IMR-90 (cell line): ENCODE results near the gene FAR2. TPM values are rescaled to one million over a fixed set of nuclear protein-coding genes. Genes with fewer than 3 reads are reported as not detected.

Experiments used
- ATAC-seq: fragments of 200-7000 bp; cut with Tn5 transposase; 2 replicates; pipeline ENCODE4 v1.9.1; 2020; ENCODE audit warnings: low read depth, mild to moderate bottlenecking, moderate library complexity
- BruUV-seq: library from RNA; stranded (reverse); fragments of 400-500 nt; replicated peaks from 2 replicates; lab custom pipeline; 2021; lab: Mats Ljungman, UMichigan
- CTCF ChIA-PET: fragments of 300-600 bp; formaldehyde crosslinking; extraction: SDS; loops from one replicate; lab custom pipeline; 2021; ENCODE audit warnings: antibody characterized with exemption; lab: Yijun Ruan, JAX
- POLR2A ChIA-PET: fragments of 300-600 bp; sonication (Branson Sonifier 250); formaldehyde crosslinking; loops from one replicate; lab custom pipeline; 2022; ENCODE audit warnings: antibody characterized with exemption; ENCODE audit not compliant: unreplicated experiment; lab: Charles Lee
- DNase-seq: peaks from one replicate; pipeline ENCODE4 v3.0.0; 2013
- H2AFZ ChIP-seq: replicated peaks from 2 replicates; pipeline ENCODE3; 2013; ENCODE audit warnings: low read length, mild to moderate bottlenecking; ENCODE audit not compliant: poor library complexity
- H2AK5ac ChIP-seq: 2 replicates; pipeline ENCODE4 v1.6.1; 2013; ENCODE audit warnings: low read depth, low read length, inconsistent platforms
- H2AK9ac ChIP-seq: replicated peaks from 2 replicates; pipeline ENCODE3; 2013; ENCODE audit warnings: mild to moderate bottlenecking, low read depth, low read length, moderate library complexity; ENCODE audit not compliant: poor library complexity
- H2BK120ac ChIP-seq: 2 replicates; pipeline ENCODE4 v1.6.1; 2013; ENCODE audit warnings: low read depth, low read length, inconsistent platforms
- H2BK15ac ChIP-seq: 3 replicates; pipeline ENCODE4 v1.6.1; 2013; ENCODE audit warnings: low read depth, low read length, inconsistent platforms
- H2BK20ac ChIP-seq: 2 replicates; pipeline ENCODE4 v1.6.1; 2013; ENCODE audit warnings: low read depth, mild to moderate bottlenecking, inconsistent platforms, low read length, moderate library complexity
- H2BK5ac ChIP-seq: 2 replicates; pipeline ENCODE4 v1.6.1; 2013; ENCODE audit warnings: mild to moderate bottlenecking, low read depth, low read length, inconsistent platforms; ENCODE audit not compliant: poor library complexity, severe bottlenecking
- H3K14ac ChIP-seq: replicated peaks from 2 replicates; pipeline ENCODE4 v1.6.1; 2013; ENCODE audit warnings: low read depth, low read length, inconsistent platforms
- H3K18ac ChIP-seq: 2 replicates; pipeline ENCODE4 v1.6.1; 2013; ENCODE audit warnings: low read depth, low read length, control low read depth
- H3K23ac ChIP-seq: 2 replicates; pipeline ENCODE4 v1.6.1; 2013; ENCODE audit warnings: low read depth, low read length, inconsistent platforms
- H3K27ac ChIP-seq: 2 replicates; pipeline ENCODE4 v1.5.1; 2013; ENCODE audit warnings: mild to moderate bottlenecking, control low read depth, low read length; ENCODE audit not compliant: insufficient read depth
- H3K27me3 ChIP-seq: 2 replicates; pipeline ENCODE4 v1.6.1; 2013; ENCODE audit warnings: low read length; ENCODE audit not compliant: control insufficient read depth, insufficient read depth
- H3K36me3 ChIP-seq: 2 replicates; pipeline ENCODE4 v1.6.1; 2013; ENCODE audit warnings: low read length, mixed read lengths; ENCODE audit not compliant: control insufficient read depth, insufficient read depth
- H3K4ac ChIP-seq: 2 replicates; pipeline ENCODE4 v1.6.1; 2013; ENCODE audit warnings: low read depth, low read length, inconsistent platforms
- H3K4me1 ChIP-seq: 2 replicates; pipeline ENCODE4 v1.6.1; 2013; ENCODE audit warnings: low read length, mixed read lengths; ENCODE audit not compliant: control insufficient read depth, insufficient read depth
- H3K4me2 ChIP-seq: 2 replicates; pipeline ENCODE4 v1.6.1; 2013; ENCODE audit warnings: low read depth, mild to moderate bottlenecking, control low read depth, low read length, moderate library complexity
- H3K4me3 ChIP-seq: 2 replicates; pipeline ENCODE4 v1.5.1; 2013; ENCODE audit warnings: low read depth, mild to moderate bottlenecking, control low read depth, low read length, moderate library complexity; ENCODE audit not compliant: insufficient read depth
- H3K56ac ChIP-seq: 2 replicates; pipeline ENCODE4 v1.6.1; 2013; ENCODE audit warnings: low read length, inconsistent platforms; ENCODE audit not compliant: insufficient read depth; ENCODE audit errors: extremely low read depth
- H3K79me1 ChIP-seq, 2 experiments: 2 replicates each; pipeline ENCODE4 v1.6.1; 2013; ENCODE audit warnings: low read length in 2 of 2, inconsistent platforms in 1 of 2, low read depth in 1 of 2
- H3K9ac ChIP-seq: 2 replicates; pipeline ENCODE4 v1.6.1; 2013; ENCODE audit warnings: low read depth, low read length, control low read depth
- H3K9me1 ChIP-seq: 2 replicates; pipeline ENCODE4 v1.6.1; 2013; ENCODE audit warnings: low read length, inconsistent platforms; ENCODE audit not compliant: insufficient read depth
- H3K9me3 ChIP-seq: 2 replicates; pipeline ENCODE4 v1.6.1; 2013; ENCODE audit warnings: low read length; ENCODE audit not compliant: control insufficient read depth, insufficient read depth
- H4K20me1 ChIP-seq: 2 replicates; pipeline ENCODE4 v1.6.1; 2013; ENCODE audit warnings: low read length, inconsistent platforms; ENCODE audit not compliant: insufficient read depth
- H4K5ac ChIP-seq: 2 replicates; pipeline ENCODE4 v1.6.1; 2013; ENCODE audit warnings: mild to moderate bottlenecking, low read depth, low read length, control low read depth
- H4K8ac ChIP-seq, 2 experiments: 2 replicates each; pipeline ENCODE4 v1.6.1; 2013; ENCODE audit warnings: low read depth in 2 of 2, low read length in 2 of 2, control low read depth in 1 of 2, inconsistent platforms in 1 of 2
- H4K91ac ChIP-seq: 2 replicates; pipeline ENCODE4 v1.6.1; 2013; ENCODE audit warnings: low read depth, low read length, inconsistent platforms; ENCODE audit not compliant: insufficient read depth
- CHD1 ChIP-seq: IDR thresholded peaks from 2 replicates; pipeline ENCODE4 v1.6.1; 2012; ENCODE audit warnings: low read depth, low read length, improper control_type of control experiment
- MAZ ChIP-seq: IDR thresholded peaks from 2 replicates; pipeline ENCODE4 v1.6.1; 2012; ENCODE audit warnings: low read depth, mild to moderate bottlenecking, low read length, improper control_type of control experiment, moderate library complexity, borderline replicate concordance
- whole genome bisulfite sequencing, 2 experiments: methylation state at CpG; one replicate each; pipeline versions ENCODE4 v1.1.5 to v1.1.7; 2013; ENCODE audit warnings: missing lambda C conversion rate in 2 of 2; ENCODE audit not compliant: insufficient read length in 1 of 2; ENCODE audit errors: extremely low coverage in 2 of 2; 5-methylcytosine and 5-hydroxymethylcytosine counted together
- dilution Hi-C: fragments of 300-500 bp; cut with HindIII; formaldehyde crosslinking; loops from one replicate; pipeline ENCODE4 v1.14.3; 2018; ENCODE audit warnings: low sequenced_read_pairs; ENCODE audit not compliant: unreplicated experiment
- in situ Hi-C: fragments of 300-500 bp; cut with MboI; formaldehyde crosslinking; loops from 3 replicates; pipeline ENCODE4 v1.14.3; 2019; ENCODE audit warnings: low sequenced_read_pairs, inconsistent platforms, mixed read lengths
- intact Hi-C: fragments of 100-400 bp; cut with micrococcal nuclease; formaldehyde crosslinking; loops from 2 replicates; pipeline ENCODE4 v1.10.0; 2022
- polyA plus RNA-seq, 3 experiments: library from polyadenylated mRNA; depleted of rRNA; stranded (reverse); fragments of >200 nt; gene quantifications; 2 replicates each; pipeline ENCODE4 v1.2.3, GENCODE V29; 2012; ENCODE audit warnings: low replicate concordance in 1 of 3
- total RNA-seq: library from RNA; depleted of rRNA; stranded (reverse); fragments of >200 nt; gene quantifications from 2 replicates; pipeline ENCODE4 v1.2.3, GENCODE V29; 2012
- TF ChIP-seq, protein P1 (sequence below): fragments of 150-350 bp; IDR thresholded peaks from 2 replicates; pipeline ENCODE4 v1.6.1; 2016; ENCODE audit warnings: low read depth, mild to moderate bottlenecking, low read length, moderate library complexity, borderline replicate concordance

Gene FAR2
- total and polyA plus RNA-seq, 2 of the 4 experiments (the other 2 are of a cell fraction), result 1.1 to 2.0 TPM

GRCh38 chr12:29131539-29131938 lies 17.5 kb upstream of the FAR2 start:
- CTCF ChIA-PET, result interaction anchor here (0.6 kb wide), 1 partner anchor 413 kb away, joined by 3 read pairs; no protein-coding TSS in a partner anchor
- Histone ChIP-seq H3K9ac (no peak overlapping the region), H3K14ac (peak overlapping the region; percentile 64; the same call in 1 of the 2 replicates), H3K4me3 (no peak overlapping the region), H2AFZ (peak overlapping the region; percentile 53), H3K4ac (peak overlapping the region; percentile 26; the same call in 1 of the 2 replicates), H4K8ac (peak overlapping the region in 1 of 2 experiments; percentile 77; a peak in 2 of 4 replicates), H3K9me3 (no peaks in the 10 kb centered on the region), H3K27ac (no peak overlapping the region), H2AK5ac (peak overlapping the region; percentile 64; the same call in 1 of the 2 replicates), H2BK5ac (peak overlapping the region; percentile 15), H4K5ac (peak overlapping the region; percentile 58; the same call in 1 of the 2 replicates), H3K27me3 (no peaks in the 10 kb centered on the region; the same call in none of the 2 replicates), H3K18ac (peak overlapping the region; percentile 69; the same call in 1 of the 2 replicates), H3K9me1 (no peaks in the 10 kb centered on the region), H4K91ac (peak overlapping the region; percentile 87), H2BK15ac (peak overlapping the region; percentile 89; the same call in 1 of the 3 replicates), H3K36me3 (no peaks in the 10 kb centered on the region), H3K56ac (no peak overlapping the region; the same call in 1 of the 2 replicates), H3K4me1 (peaks cover 5% of the 10 kb centered on the region), H3K23ac (peak overlapping the region; percentile 42; the same call in 1 of the 2 replicates), H2BK120ac (peak overlapping the region; percentile 83), H3K4me2 (no peak overlapping the region), H2AK9ac (no peak overlapping the region), H4K20me1 (no peaks in the 10 kb centered on the region), H2BK20ac (peak overlapping the region; percentile 79), H3K79me1 (no peaks in the 10 kb centered on the region)
- ATAC-seq, result no peak
- intact Hi-C loops, result no loop called here
- dilution Hi-C loops, result no loop called here
- no TSS peak for BruUV-seq
- in situ Hi-C loops, result no loop called here
- WGBS, 2 experiments, result no CpG with 5 or more reads among the region's 1 CpG
- POLR2A ChIA-PET, result no interaction called here
- no peak for TF ChIP-seq CHD1
- TF ChIP-seq, protein P1, sequence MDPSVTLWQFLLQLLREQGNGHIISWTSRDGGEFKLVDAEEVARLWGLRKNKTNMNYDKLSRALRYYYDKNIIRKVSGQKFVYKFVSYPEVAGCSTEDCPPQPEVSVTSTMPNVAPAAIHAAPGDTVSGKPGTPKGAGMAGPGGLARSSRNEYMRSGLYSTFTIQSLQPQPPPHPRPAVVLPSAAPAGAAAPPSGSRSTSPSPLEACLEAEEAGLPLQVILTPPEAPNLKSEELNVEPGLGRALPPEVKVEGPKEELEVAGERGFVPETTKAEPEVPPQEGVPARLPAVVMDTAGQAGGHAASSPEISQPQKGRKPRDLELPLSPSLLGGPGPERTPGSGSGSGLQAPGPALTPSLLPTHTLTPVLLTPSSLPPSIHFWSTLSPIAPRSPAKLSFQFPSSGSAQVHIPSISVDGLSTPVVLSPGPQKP, result no peak
- no peak for TF ChIP-seq MAZ
- DNase-seq, result peak; percentile 30
